GM19238 (cell line): ENCODE data around the gene ONECUT3.

Source experiments
- DNase-seq: peaks from one replicate; pipeline ENCODE4 v3.0.0; 2011; ENCODE audit warnings: low spot score; ENCODE audit not compliant: insufficient read length

ONECUT3 gene

GRCh38 chr19:1739960-1740629 lies 13.2 kb upstream of the ONECUT3 start:
- DNase-seq, result no peak

GRCh38 chr19:1742989-1743696 lies 10.2 kb upstream of the ONECUT3 start:
- DNase-seq, result no peak

DNA sequence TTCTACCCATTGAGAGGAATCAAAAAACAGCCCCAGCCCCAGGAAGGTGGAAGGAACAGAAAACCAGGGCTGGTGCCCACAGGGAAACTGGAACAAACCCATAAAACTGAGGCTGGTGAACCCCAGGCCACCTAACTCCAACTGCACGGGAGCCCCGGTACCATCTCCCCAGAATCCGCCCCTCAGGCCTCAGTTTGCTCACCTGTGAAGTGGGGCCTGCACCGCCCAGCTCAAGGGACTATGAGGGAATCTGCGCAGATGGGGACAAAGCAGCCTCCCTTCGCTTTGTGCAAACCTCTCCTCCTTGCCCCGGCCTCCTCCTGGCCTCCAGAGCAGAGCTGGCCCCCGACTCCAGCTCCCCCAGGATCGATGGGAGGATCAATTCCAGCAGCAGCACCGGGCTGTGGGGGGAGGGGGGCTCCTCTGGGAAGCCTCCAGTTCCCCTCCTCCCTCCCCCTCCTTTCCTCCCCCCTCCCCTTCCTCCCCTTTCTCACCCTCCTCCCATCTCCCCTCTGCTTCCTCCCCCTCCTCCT lies 9.1 kb upstream of the ONECUT3 start:
- DNase-seq, result no peak

DNA sequence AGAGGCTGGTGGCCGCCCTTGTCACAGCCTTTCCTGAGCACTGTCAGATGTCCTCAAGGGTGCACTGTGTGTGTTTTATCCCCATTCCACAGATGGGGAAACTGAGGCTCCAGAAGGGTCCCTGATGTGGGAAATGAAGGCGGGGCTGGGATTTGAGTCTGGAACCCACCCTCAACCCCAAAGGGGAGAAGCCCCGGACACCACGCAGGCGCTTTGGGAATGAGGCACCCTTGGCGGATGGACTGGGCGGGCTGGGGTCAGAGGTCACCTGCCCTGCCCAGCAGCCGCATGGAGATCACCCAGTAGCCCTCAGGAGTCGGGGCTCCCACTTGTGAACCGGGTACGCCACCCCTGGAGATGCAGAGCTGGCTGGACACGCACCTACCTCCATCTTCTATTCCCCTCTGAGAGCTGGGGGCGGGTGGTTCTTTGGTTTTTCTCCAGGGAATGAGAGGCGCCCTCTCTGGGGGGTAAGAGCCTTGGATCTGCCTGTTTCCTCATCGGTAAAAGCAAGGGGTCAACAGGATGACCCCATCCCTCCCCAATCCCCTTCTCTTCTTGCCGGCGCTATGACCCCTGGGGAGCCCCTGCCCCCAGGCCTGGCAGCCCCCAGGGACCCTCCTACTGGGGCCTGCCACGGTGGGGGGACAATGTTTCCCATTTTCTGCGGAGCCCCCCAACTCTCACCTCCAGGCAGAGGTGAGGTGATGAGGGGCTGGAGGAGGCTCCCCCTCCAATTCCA lies 8.3 kb upstream of the ONECUT3 start:
- DNase-seq, result no peak

DNA sequence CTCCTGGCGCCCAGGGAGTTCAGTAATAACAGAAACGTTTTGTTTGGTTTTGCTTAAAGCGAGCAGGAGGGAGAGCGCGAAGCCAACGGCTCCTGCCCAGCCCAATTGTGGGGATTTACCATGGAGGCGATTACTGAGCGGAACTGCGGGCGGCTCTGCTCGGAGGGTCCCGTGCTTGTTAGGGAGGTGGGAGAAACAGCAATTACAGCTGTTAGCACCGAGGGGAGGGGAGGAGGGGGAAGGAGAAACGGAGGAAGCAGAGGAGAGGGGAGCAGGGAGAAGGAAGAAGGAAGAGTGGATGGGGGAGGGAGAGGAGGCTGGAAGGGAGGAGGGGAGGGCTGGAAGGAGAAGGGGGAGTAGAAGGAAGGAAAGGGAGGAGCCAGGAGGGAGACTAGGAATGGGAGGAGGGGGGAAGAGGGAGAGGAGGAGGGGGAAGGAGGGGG lies 7.7 kb upstream of the ONECUT3 start:
- DNase-seq, result no peak

DNA sequence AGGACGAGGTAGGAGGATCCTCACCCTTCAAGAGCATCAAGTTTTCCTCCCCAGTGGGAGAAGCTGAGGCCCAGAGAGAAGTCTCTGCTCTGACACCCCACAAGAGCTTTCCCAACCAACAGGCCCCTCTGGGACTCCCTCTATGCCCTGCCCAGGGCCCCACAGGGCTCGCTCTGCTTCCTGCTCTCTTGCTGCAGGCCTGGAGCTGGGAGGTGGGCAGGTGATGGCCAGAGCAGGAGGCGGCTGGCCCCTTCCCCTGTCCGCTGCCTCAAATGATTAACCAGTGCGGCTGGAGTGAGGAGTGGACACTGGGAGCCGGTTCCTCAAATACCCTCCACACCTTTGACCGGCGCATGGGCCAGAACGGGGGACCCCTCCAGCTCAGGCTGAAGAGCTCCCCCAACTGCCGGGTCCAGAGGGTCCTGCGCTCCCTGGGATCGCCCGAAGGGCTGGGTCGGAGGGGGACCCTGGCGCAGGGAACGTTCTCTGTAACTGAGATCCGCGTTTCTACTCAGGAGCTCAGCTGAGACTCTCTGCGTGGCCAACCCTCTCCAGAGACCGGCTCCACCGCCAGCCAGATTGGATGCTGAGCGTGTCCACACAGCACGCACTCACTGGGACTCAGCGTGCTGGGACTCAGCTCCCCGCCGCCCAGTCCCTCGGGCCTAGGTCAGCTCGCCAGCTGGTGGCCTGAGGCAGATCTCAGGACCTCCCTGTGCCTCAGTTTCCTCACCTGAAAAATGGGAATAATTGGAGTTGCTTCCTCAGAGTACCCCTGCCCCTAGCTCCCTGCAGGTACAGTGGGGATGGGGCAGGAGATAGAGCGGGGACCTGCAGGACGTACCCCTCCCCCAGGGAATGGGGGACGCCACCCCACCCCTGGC lies 6.7 kb upstream of the ONECUT3 start:
- no peak for DNase-seq

- DNase-seq, result no peak
These were observed 5.8 kb upstream of the ONECUT3 start for GRCh38 chr19:1747285-1748114.

- DNase-seq, result peak; percentile 57
These were observed 5.0 kb upstream of the ONECUT3 start for GRCh38 chr19:1748115-1748872.

- no peak for DNase-seq
These were observed 4.4 kb upstream of the ONECUT3 start for GRCh38 chr19:1748873-1749341.

DNA sequence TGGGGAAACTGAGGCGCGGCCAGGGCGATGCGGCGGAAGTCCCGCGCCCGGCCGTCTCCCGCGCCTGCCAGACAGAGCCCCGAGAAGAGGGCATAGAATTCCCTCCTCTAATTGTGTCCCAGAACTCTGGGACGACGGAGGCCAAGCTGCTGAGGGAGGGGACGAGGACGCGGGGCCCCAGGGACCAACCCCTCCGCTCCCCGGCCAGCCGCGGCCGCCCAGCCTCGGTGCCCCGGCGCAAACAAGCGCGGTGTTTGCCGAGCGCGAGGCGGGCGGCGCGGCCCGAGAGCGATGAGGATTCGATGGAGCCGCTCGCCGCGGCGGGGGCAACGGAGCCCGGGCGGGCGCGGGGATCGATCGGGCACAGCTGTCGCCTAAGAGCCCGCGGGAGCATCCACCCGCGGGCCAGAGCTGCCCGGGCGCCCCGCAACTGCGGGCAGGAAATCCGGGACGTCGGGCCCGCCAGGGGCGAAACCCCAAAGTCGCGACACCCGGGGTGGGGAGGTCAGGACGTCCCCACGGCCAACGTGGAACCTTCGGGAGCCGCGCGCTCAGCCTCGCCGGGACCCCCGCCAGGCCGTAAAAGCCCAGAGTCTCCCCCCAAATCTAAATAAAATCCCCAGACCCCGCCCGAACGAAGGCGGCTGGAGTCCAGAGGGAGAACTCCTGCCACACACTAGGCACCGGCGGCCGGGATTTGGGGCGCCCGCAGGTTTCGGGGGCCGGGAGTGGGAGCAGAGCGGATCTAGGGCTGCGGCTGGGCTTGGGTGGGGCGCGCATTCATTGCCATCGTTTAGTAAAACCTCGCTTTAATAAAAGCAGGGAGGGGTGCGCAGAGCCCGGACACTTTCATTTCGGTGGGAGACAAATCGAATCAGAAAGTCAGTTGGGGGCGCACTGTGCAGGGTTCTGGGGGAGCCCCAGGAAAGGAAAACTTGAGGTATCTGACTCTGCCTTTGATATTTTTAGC lies 3.6 kb upstream of the ONECUT3 start:
- DNase-seq, result no peak

GRCh38 chr19:1750343-1751021 lies 2.8 kb upstream of the ONECUT3 start:
- no peak for DNase-seq

DNA sequence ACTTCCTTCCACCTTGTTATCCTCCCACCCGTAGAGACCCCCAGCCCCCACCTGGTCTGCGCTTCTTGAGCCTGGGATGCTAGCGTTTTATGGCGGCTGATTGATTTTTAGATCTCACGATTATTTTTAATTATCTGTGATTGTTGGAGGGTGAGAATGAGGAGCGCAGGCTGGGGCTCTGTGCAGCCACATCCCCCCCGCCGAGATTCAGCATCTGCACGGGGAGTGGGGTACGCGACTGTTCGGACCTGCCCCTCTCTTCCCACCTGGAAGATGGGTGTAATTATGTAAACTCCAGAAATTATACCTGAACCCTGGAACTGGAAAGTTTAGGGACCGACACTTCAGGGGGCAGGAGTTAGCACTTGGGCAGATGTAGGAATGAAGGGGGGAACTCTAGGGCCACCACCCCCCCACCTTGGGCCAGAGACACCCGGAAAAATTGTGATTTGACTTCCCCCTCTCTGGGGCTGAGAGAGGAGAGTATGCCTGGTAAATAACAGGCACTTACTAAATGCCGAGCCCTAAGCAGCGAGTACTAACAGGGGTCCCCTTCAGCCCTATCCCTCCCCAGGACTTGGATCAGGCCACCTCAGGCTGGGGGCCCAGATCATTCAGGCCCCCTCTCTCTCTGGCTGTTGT lies 1.8 kb upstream of the ONECUT3 start:
- DNase-seq, result no peak

GRCh38 chr19:1752009-1752756 lies 1.1 kb upstream of the ONECUT3 start:
- DNase-seq, result no peak

GRCh38 chr19:1754018-1754635 lies 821 bp downstream of the ONECUT3 start:
- DNase-seq, result no peak

DNA sequence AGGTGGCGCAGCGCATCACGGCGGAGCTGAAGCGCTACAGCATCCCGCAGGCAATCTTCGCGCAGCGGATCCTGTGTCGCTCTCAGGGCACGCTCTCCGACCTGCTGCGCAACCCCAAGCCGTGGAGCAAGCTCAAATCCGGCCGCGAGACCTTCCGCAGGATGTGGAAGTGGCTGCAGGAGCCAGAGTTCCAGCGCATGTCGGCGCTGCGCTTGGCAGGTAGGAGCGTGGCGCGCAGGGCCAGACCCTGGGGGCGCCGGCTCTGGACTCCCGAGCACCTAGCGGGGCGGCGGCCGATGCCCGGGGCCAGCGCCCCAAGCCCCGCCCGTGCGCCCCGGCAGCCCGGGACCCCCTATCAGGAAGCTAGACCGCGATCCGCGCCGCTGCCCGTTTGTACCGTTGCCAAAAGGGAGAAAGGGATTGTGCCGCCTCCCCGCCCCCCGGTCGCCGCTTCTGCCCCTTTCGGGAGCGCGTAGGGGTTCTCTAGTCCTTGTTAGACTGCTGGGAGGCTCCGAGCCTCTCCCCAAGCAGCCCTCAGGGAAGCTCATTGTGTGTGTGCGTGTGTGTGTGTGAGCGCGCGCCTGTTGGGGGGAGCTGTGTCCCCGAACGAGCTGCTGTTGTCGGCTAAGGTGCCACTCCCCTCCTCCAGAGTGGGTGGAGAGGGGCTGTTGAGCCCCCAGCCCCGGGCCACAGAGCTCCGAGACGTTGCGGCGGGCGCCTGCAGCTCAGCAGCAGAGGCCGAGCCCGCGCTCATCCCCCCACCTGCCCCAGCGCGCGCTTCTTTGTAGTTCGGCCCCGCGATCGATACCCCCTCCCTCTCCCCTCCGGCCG lies 1.5 kb downstream of the ONECUT3 start:
- DNase-seq, result no peak
